HL-60 (cell line): ENCODE data around the gene TMEM179.

Experiments used
- DNase-seq, 2 experiments: peaks; one replicate each; pipeline ENCODE4 v3.0.0-alpha.2; 2010 to 2020; ENCODE audit warnings: low read depth in 1 of 2, low spot score in 1 of 2
- H3K27ac ChIP-seq: fragments of 250-450 bp; sonication (Bioruptor Pico); replicated peaks from 2 replicates; pipeline ENCODE4 v1.5.1; 2020; ENCODE audit warnings: mild to moderate bottlenecking, moderate library complexity
- H3K27me3 ChIP-seq: fragments of 250-450 bp; sonication (Bioruptor Pico); 2 replicates; pipeline ENCODE4 v1.5.1; 2021; ENCODE audit warnings: mild to moderate bottlenecking, moderate library complexity; ENCODE audit not compliant: insufficient read depth, poor library complexity, severe bottlenecking
- H3K4me3 ChIP-seq: replicated peaks from 2 replicates; pipeline ENCODE4 v1.5.1; 2011; ENCODE audit warnings: mild to moderate bottlenecking, control low read depth, low read length; ENCODE audit not compliant: insufficient read depth
- GABPA ChIP-seq: IDR thresholded peaks from 2 replicates; pipeline ENCODE4 v1.6.1; 2012; ENCODE audit warnings: low read depth
- POLR2AphosphoS5 ChIP-seq: IDR thresholded peaks from 2 replicates; pipeline ENCODE4 v1.6.1; 2012; ENCODE audit warnings: low read depth
- SPI1 ChIP-seq: IDR thresholded peaks from 2 replicates; pipeline ENCODE4 v1.6.1; 2012; ENCODE audit warnings: low read depth, mild to moderate bottlenecking, borderline replicate concordance
- TF ChIP-seq, protein P1 (sequence below): IDR thresholded peaks from one replicate; pipeline ENCODE4 v1.5.1; 2011; ENCODE audit warnings: low read length, control low read depth, inconsistent platforms; ENCODE audit not compliant: insufficient read depth
- TF ChIP-seq, protein P2 (sequence below): IDR thresholded peaks from 2 replicates; pipeline ENCODE4 v1.6.1; 2012; ENCODE audit warnings: low read depth; ENCODE audit not compliant: insufficient replicate concordance

TMEM179 gene

DNA sequence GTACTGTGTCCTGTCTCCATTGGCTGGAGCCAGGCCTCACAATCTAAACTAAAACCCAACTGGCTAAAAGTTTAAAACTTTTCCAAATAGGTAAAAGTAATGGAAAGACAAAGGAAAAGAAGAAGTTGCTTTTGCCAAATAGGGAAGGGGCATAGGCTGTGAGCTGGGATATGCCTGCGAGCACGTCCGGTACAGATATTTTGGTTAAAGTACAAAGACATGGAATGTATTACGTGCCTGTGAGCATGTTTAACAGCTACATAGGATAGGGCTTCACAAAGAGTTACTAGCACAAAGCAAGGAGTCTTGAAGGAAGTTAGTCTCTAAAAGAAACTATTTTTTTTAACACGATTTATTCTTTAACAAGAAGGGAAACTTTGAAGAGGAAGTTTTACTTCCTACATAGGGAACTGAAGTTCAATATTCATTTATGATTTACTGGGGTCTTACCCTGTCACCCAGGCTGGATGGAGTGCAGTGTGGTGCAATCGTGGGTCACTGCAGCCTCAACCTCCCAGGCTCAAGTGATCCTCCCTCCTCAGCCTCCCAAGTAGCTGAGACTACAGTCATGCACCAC lies 43.0 kb upstream of the TMEM179 start:
- TF ChIP-seq SPI1, result no peak
- TF ChIP-seq, protein P1, sequence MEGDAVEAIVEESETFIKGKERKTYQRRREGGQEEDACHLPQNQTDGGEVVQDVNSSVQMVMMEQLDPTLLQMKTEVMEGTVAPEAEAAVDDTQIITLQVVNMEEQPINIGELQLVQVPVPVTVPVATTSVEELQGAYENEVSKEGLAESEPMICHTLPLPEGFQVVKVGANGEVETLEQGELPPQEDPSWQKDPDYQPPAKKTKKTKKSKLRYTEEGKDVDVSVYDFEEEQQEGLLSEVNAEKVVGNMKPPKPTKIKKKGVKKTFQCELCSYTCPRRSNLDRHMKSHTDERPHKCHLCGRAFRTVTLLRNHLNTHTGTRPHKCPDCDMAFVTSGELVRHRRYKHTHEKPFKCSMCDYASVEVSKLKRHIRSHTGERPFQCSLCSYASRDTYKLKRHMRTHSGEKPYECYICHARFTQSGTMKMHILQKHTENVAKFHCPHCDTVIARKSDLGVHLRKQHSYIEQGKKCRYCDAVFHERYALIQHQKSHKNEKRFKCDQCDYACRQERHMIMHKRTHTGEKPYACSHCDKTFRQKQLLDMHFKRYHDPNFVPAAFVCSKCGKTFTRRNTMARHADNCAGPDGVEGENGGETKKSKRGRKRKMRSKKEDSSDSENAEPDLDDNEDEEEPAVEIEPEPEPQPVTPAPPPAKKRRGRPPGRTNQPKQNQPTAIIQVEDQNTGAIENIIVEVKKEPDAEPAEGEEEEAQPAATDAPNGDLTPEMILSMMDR, result no peak
- TF ChIP-seq POLR2AphosphoS5, result no peak
- H3K4me3 ChIP-seq, result no peak overlapping the region
- no peak overlapping the region for H3K27ac ChIP-seq
- H3K27me3 ChIP-seq, result no peaks in the 10 kb centered on the region
- DNase-seq, result no peak

DNA sequence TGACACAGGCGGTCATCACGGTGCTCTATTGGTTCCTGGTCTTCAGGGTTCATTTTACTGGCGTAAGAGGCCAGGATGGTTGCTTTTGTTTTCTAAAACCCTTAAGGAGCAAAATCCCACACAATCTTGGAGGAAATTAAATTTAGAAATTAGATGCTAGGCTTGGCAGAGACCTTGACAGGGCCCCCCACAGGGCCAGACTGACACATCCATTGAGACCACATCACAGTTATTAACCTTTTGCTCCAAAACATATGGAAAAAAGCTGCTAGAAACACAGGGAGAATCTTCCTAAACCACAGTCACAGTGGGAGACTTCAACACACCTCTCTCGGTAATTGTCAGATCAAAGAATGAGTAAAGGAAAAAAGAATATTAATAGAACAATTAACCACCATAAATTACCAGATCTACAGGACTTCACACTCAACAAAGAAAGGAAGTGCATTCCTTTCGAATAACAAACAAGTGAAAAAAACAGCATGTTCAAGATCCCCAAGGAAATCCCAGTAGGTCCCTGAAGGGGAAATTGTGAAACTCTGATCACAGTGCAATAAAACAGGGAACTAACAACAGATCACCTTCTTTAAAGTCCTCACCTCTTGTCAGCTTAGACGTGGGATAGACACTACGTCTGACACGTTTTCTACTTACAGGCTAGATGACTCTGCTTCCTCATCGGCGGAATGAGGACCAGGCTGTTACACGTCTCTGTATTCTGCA lies 40.2 kb upstream of the TMEM179 start:
- Histone ChIP-seq H3K27ac (no peak overlapping the region), H3K4me3 (no peak overlapping the region), H3K27me3 (no peaks in the 10 kb centered on the region)
- no peak for DNase-seq
- TF ChIP-seq, protein P1, result no peak
- TF ChIP-seq, protein P2, sequence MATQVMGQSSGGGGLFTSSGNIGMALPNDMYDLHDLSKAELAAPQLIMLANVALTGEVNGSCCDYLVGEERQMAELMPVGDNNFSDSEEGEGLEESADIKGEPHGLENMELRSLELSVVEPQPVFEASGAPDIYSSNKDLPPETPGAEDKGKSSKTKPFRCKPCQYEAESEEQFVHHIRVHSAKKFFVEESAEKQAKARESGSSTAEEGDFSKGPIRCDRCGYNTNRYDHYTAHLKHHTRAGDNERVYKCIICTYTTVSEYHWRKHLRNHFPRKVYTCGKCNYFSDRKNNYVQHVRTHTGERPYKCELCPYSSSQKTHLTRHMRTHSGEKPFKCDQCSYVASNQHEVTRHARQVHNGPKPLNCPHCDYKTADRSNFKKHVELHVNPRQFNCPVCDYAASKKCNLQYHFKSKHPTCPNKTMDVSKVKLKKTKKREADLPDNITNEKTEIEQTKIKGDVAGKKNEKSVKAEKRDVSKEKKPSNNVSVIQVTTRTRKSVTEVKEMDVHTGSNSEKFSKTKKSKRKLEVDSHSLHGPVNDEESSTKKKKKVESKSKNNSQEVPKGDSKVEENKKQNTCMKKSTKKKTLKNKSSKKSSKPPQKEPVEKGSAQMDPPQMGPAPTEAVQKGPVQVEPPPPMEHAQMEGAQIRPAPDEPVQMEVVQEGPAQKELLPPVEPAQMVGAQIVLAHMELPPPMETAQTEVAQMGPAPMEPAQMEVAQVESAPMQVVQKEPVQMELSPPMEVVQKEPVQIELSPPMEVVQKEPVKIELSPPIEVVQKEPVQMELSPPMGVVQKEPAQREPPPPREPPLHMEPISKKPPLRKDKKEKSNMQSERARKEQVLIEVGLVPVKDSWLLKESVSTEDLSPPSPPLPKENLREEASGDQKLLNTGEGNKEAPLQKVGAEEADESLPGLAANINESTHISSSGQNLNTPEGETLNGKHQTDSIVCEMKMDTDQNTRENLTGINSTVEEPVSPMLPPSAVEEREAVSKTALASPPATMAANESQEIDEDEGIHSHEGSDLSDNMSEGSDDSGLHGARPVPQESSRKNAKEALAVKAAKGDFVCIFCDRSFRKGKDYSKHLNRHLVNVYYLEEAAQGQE, result no peak
- TF ChIP-seq SPI1 (no peak), POLR2AphosphoS5 (no peak), GABPA (no peak)

DNA sequence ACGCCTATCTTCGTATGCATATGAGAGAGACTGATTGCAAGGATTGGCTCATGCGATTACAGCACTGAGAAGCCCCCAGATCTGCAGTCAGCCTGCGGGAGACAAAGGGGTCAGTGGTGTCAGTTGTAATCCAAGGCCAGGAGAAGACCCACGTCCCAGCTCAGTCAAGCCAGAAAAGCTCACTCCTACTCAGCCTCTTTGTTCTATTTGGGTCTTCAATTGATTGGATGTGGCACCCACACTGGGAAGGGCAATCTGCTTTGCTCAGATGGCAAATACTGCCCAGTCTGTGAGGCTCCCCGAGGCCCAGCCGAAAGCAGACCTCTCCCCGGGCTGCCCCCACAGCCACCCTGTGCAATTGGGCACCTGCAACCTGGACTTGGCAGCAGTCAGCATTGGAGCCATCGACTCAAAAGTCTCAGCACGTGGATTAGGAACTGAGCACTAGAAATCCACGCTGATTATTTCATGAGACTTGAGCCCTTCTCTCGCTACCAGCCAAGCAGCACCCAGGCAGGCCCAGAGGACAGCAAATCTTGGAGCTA lies 39.6 kb upstream of the TMEM179 start:
- TF ChIP-seq, protein P2, result no peak
- TF ChIP-seq GABPA (no peak), SPI1 (no peak), POLR2AphosphoS5 (no peak)
- TF ChIP-seq, protein P1, result no peak
- H3K27me3 ChIP-seq, result no peaks in the 10 kb centered on the region
- no peak overlapping the region for H3K27ac ChIP-seq
- no peak for DNase-seq
- no peak overlapping the region for H3K4me3 ChIP-seq
